Endodermal cell (in vitro differentiated cells): ENCODE data around the gene ALOX15B. TPM values are rescaled to one million over a fixed set of nuclear protein-coding genes. Genes with fewer than 3 reads are reported as not detected.

Source experiments
- DNase-seq: peaks from one replicate; pipeline ENCODE4 v3.0.0-alpha.2; 2017
- H3K27ac ChIP-seq: 2 replicates; pipeline ENCODE4 v1.5.1; 2013; ENCODE audit warnings: mild to moderate bottlenecking, low read depth, low read length, moderate library complexity
- H3K27me3 ChIP-seq: 2 replicates; pipeline ENCODE4 v1.6.1; 2013; ENCODE audit warnings: mild to moderate bottlenecking, low read length, moderate library complexity; ENCODE audit not compliant: insufficient read depth, control insufficient read depth, poor library complexity, severe bottlenecking
- H3K36me3 ChIP-seq: 2 replicates; pipeline ENCODE4 v1.7.0; 2013; ENCODE audit warnings: mild to moderate bottlenecking, low read length, moderate library complexity; ENCODE audit not compliant: control insufficient read depth, insufficient read depth
- H3K4me1 ChIP-seq: one replicate; pipeline ENCODE4 v1.7.0; 2013; ENCODE audit warnings: low read length; ENCODE audit not compliant: control insufficient read depth, insufficient read depth
- H3K4me3 ChIP-seq: 2 replicates; pipeline ENCODE4 v1.5.1; 2013; ENCODE audit warnings: mild to moderate bottlenecking, low read length, moderate library complexity
- H3K9ac ChIP-seq: 2 replicates; pipeline ENCODE4 v1.6.1; 2013; ENCODE audit warnings: mild to moderate bottlenecking, low read length, moderate library complexity; ENCODE audit not compliant: poor library complexity, severe bottlenecking; ENCODE audit errors: extremely low read depth
- H3K9me3 ChIP-seq: 2 replicates; pipeline ENCODE4 v1.6.1; 2013; ENCODE audit warnings: mild to moderate bottlenecking, low read length, moderate library complexity; ENCODE audit not compliant: control insufficient read depth
- H3K27ac Mint-ChIP-seq: 2 replicates; pipeline ENCODE4 v1.8.0; 2020; ENCODE audit warnings: mixed read lengths
- H3K27me3 Mint-ChIP-seq: 2 replicates; pipeline ENCODE4 v1.8.0; 2021; ENCODE audit warnings: mild to moderate bottlenecking, mixed read lengths; ENCODE audit not compliant: insufficient read depth
- H3K36me3 Mint-ChIP-seq: 2 replicates; pipeline ENCODE4 v1.8.0; 2020; ENCODE audit warnings: low read depth, mixed read lengths
- H3K4me1 Mint-ChIP-seq: 2 replicates; pipeline ENCODE4 v1.8.0; 2020; ENCODE audit warnings: mixed read lengths
- H3K4me3 Mint-ChIP-seq: 2 replicates; pipeline ENCODE4 v1.8.0; 2020; ENCODE audit warnings: mild to moderate bottlenecking, moderate library complexity, mixed read lengths
- H3K9me3 Mint-ChIP-seq: 2 replicates; pipeline ENCODE4 v1.8.0; 2020; ENCODE audit warnings: mild to moderate bottlenecking, mixed read lengths
- WGBS, 2 experiments: methylation state at CpG; one replicate each; pipeline versions ENCODE4 v1.1.5 to v1.1.7; 2013; ENCODE audit warnings: missing lambda C conversion rate in 2 of 2, mixed read lengths in 1 of 2; ENCODE audit not compliant: insufficient coverage in 1 of 2, insufficient read length in 1 of 2; 5-methylcytosine and 5-hydroxymethylcytosine counted together
- long read RNA-seq, 4 experiments: library from polyadenylated mRNA in 2 of 4; library from RNA in 1 of 4; library from capped mRNA in 1 of 4; stranded (forward) in 3 of 4; unstranded in 1 of 4; transcript quantifications; one replicate each; pipeline ENCODE4 v2.0.0, GENCODE V29; 2020 to 2021; ENCODE audit warnings: inconsistent platforms in 1 of 4
- polyA plus RNA-seq, 2 experiments: library from polyadenylated mRNA; stranded (reverse); fragments of 50-300 nt; gene quantifications; one replicate each; pipeline ENCODE4 v1.2.3, GENCODE V29; 2013
- total RNA-seq, 2 donors: library from RNA; stranded (reverse); fragmentation: NEBNext Ultra II Directional in 1 of 2; extraction: Animal tissue kit (Norgen Biotek cat#: 25700) in 1 of 2; gene quantifications; 2 replicates in 1 of 2; 3 replicates in 1 of 2; pipeline ENCODE4 v1.2.1, GENCODE V29; 2021
- TF ChIP-seq, protein P1 (sequence below): fragments of 200-600 bp; sonication (generic); conservative IDR thresholded peaks from 2 replicates; pipeline ENCODE4 v1.5.0; 2021; ENCODE audit warnings: antibody characterized with exemption, mild to moderate bottlenecking

ALOX15B gene, protein sequence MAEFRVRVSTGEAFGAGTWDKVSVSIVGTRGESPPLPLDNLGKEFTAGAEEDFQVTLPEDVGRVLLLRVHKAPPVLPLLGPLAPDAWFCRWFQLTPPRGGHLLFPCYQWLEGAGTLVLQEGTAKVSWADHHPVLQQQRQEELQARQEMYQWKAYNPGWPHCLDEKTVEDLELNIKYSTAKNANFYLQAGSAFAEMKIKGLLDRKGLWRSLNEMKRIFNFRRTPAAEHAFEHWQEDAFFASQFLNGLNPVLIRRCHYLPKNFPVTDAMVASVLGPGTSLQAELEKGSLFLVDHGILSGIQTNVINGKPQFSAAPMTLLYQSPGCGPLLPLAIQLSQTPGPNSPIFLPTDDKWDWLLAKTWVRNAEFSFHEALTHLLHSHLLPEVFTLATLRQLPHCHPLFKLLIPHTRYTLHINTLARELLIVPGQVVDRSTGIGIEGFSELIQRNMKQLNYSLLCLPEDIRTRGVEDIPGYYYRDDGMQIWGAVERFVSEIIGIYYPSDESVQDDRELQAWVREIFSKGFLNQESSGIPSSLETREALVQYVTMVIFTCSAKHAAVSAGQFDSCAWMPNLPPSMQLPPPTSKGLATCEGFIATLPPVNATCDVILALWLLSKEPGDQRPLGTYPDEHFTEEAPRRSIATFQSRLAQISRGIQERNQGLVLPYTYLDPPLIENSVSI
- not detected for total RNA-seq
- not detected for polyA plus RNA-seq (2013, experiment 1 of 2)
- polyA plus RNA-seq (2013, experiment 2 of 2): not detected
- long read RNA-seq, experiment 1: 0 reads
- long read RNA-seq, experiment 2: 0 reads
- long read RNA-seq, experiment 3: 0 reads
- long read RNA-seq, experiment 4: 0 reads

DNA sequence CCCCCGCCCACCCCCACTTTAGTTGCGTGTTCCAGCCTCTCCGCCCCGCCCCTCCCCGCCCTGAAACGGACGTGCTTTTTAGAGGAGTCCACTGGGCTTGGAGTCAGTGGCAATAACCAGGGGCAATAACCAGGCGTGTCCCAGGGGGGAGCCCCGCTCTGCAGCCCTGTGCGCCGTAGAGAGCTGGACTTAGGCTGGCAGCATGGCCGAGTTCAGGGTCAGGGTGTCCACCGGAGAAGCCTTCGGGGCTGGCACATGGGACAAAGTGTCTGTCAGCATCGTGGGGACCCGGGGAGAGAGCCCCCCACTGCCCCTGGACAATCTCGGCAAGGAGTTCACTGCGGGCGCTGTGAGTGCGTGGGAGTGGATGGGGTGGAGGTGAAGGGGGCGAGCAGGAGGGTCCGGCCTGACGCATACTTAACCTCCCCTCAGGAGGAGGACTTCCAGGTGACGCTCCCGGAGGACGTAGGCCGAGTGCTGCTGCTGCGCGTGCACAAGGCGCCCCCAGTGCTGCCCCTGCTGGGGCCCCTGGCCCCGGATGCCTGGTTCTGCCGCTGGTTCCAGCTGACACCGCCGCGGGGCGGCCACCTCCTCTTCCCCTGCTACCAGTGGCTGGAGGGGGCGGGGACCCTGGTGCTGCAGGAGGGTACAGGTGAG, at the start of gene ALOX15B:
ALOX15B (plus strand) TSS at position 106 of the 657 bp plus-strand sequence; CDS start at position 203, 97 bp downstream.
- Histone ChIP-seq H3K9ac (no peak within 1 kb of the TSS), H3K4me1 (no peaks in the 10 kb centered on the region), H3K27ac (no peak within 1 kb of the TSS), H3K9me3 (peaks cover 7% of the 10 kb centered on the region), H3K27me3 (peaks cover under 1% of the 10 kb centered on the region), H3K36me3 (no peaks in the 10 kb centered on the region), H3K4me3 (peak within 1 kb of the TSS; percentile 64)
- 92 to 96% methylated on average over 8 to 37 of the region's 37 CpGs for WGBS, 2 experiments
- H3K9me3 Mint-ChIP-seq: peaks cover 2% of the 10 kb centered on the region
- peak; percentile 86 for DNase-seq
- H3K27ac Mint-ChIP-seq: no peak within 1 kb of the TSS
- peaks cover 39% of the 10 kb centered on the region for H3K27me3 Mint-ChIP-seq
- H3K4me3 Mint-ChIP-seq: peak within 1 kb of the TSS; percentile 30
- no peaks in the 10 kb centered on the region for H3K4me1 Mint-ChIP-seq
- TF ChIP-seq, protein P1, sequence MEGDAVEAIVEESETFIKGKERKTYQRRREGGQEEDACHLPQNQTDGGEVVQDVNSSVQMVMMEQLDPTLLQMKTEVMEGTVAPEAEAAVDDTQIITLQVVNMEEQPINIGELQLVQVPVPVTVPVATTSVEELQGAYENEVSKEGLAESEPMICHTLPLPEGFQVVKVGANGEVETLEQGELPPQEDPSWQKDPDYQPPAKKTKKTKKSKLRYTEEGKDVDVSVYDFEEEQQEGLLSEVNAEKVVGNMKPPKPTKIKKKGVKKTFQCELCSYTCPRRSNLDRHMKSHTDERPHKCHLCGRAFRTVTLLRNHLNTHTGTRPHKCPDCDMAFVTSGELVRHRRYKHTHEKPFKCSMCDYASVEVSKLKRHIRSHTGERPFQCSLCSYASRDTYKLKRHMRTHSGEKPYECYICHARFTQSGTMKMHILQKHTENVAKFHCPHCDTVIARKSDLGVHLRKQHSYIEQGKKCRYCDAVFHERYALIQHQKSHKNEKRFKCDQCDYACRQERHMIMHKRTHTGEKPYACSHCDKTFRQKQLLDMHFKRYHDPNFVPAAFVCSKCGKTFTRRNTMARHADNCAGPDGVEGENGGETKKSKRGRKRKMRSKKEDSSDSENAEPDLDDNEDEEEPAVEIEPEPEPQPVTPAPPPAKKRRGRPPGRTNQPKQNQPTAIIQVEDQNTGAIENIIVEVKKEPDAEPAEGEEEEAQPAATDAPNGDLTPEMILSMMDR: no peak
- H3K36me3 Mint-ChIP-seq: no peaks in the 10 kb centered on the region

DNA sequence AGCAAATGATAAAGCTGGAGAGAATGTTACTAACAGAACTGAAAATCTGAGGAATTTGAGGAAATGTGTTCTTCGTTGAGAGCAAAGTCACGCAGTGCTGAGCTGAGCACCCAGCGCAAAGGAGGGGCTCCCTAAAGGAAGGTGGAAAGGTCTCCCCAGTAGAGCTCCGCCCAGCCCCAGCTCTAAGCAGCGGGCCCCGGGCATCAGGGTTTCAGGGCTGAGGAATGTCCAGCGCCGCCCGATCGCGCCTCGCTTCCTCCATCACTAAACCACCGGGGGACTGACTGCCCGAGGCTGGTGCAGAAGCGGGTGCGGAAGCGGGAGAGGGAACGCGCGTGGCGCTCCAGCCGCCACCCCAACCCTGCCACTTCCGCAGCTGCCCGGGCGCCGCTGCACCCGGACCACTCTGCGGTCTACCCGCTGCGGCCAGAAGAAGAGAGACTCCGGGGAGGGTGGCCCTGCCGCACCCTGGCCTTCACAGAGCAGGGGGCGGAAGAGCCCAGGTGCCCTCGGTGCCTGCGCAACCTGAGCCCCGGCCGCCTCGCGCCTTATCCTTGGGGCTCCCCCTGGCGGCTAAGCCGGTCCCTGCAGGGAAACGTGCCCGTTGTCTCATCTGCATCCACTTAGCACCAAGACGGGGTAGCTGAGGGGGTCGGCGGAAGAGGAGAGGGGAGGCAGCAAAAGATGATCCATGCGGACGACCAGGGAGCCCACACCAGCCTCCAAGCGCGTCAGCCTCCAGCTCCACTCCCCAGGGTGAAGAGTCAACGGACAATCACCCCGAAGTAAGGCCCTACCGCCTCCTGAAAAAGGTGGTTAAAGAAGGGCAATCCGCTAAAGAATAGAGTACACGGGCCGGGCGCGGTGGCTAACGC, 48.8 kb upstream of the ALOX15B start:
- TF ChIP-seq, protein P1: peak; percentile 98
- H3K36me3 Mint-ChIP-seq: no peaks in the 10 kb centered on the region
- no peaks in the 10 kb centered on the region for H3K36me3 ChIP-seq
- no peak overlapping the region for H3K27ac Mint-ChIP-seq
- H3K9ac ChIP-seq: peak overlapping the region; percentile 11
- peaks cover 6% of the 10 kb centered on the region for H3K4me1 Mint-ChIP-seq
- H3K9me3 ChIP-seq: no peaks in the 10 kb centered on the region
- H3K9me3 Mint-ChIP-seq: peaks cover 3% of the 10 kb centered on the region
- no peak overlapping the region for H3K27ac ChIP-seq
- peak overlapping the region; percentile 71 for H3K4me3 ChIP-seq
- H3K4me1 ChIP-seq: no peaks in the 10 kb centered on the region
- WGBS, 2 experiments: 16 to 26% methylated on average over 32 to 59 of the region's 59 CpGs
- peak overlapping the region; percentile 45 for H3K4me3 Mint-ChIP-seq
- peak; percentile 100 for DNase-seq
- no peaks in the 10 kb centered on the region for H3K27me3 ChIP-seq
- H3K27me3 Mint-ChIP-seq: peaks cover 42% of the 10 kb centered on the region
